BJ (cell line): Measurements from ENCODE around the gene TRIM46. TPM values are rescaled to one million over a fixed set of nuclear protein-coding genes. Genes with fewer than 3 reads are reported as not detected.
"Not testable (repeated sequence)": the region's sequence is repeated elsewhere in the genome, so short reads cannot be mapped to it uniquely, and the experiment has no call there.

Experiments
- CTCF ChIA-PET: fragments of 350-600 bp; formaldehyde crosslinking; extraction: SDS; loops from one replicate; lab custom pipeline; 2021; ENCODE audit warnings: antibody characterized with exemption, inconsistent platforms; lab: Yijun Ruan, JAX
- POLR2A ChIA-PET: fragments of 300-600 bp; sonication (Branson Sonifier 250); formaldehyde crosslinking; extraction: SDS; loops from one replicate; lab custom pipeline; 2021; ENCODE audit warnings: antibody characterized with exemption; lab: Charles Lee
- DNase-seq: peaks from one replicate; pipeline ENCODE4 v3.0.0-alpha.2; 2011; ENCODE audit warnings: low read depth
- H3K27me3 ChIP-seq: 2 replicates; pipeline ENCODE4 v1.6.0; 2011; ENCODE audit warnings: low read length; ENCODE audit not compliant: control insufficient read depth, insufficient read depth
- H3K36me3 ChIP-seq: 2 replicates; pipeline ENCODE4 v1.5.1; 2011; ENCODE audit warnings: low read length; ENCODE audit not compliant: control insufficient read depth, insufficient read depth
- H3K4me3 ChIP-seq: 2 replicates; pipeline ENCODE4 v1.5.1; 2011; ENCODE audit warnings: low read depth, mild to moderate bottlenecking, control low read depth, low read length
- CTCF ChIP-seq: IDR thresholded peaks from 2 replicates; pipeline ENCODE4 v1.5.1; 2011; ENCODE audit warnings: low read depth, mild to moderate bottlenecking, control low read depth, inconsistent platforms, low read length, moderate library complexity; ENCODE audit not compliant: insufficient read depth
- polyA plus RNA-seq: library from polyadenylated mRNA; depleted of rRNA; stranded (reverse); fragments of >200 nt; gene quantifications from 2 replicates; pipeline ENCODE4 v1.2.3, GENCODE V29; 2011

TRIM46 gene
- polyA plus RNA-seq, 1 experiment, result 5.4 TPM

- POLR2A ChIA-PET, result no interaction called here
- Histone ChIP-seq H3K4me3 (no peak overlapping the region), H3K36me3 (no peaks in the 10 kb centered on the region), H3K27me3 (no peaks in the 10 kb centered on the region)
- no peak for DNase-seq
- CTCF ChIA-PET, result interaction anchor here (0.7 to 1.0 kb wide), 3 partner anchors 8 to 73 kb away, joined by 3 read pairs; partner anchors contain the start of gene KRTCAP2
- no peak for TF ChIP-seq CTCF
These were observed 14.7 kb upstream of the TRIM46 start for GRCh38 chr1:155158991-155159390.

- ChIA-PET POLR2A (no interaction called here), CTCF (no interaction called here)
- H3K27me3 ChIP-seq, result no peaks in the 10 kb centered on the region
- no peaks in the 10 kb centered on the region for H3K36me3 ChIP-seq
- H3K4me3 ChIP-seq, result no peak overlapping the region
- no peak for TF ChIP-seq CTCF
- DNase-seq, result no peak
These were observed 13.5 kb upstream of the TRIM46 start for GRCh38 chr1:155160128-155160527.

GRCh38 chr1:155162631-155163030, 11.0 kb upstream of the TRIM46 start:
- H3K27me3 ChIP-seq, DNase-seq, POLR2A ChIA-PET, H3K36me3 ChIP-seq, H3K4me3 ChIP-seq: not testable (repeated sequence)
- CTCF ChIA-PET, result interaction anchor here (1.1 to 11.3 kb wide), 5 partner anchors 10 to 77 kb away, joined by 3 to 259 read pairs (median 8); partner anchors contain the start of gene KRTCAP2

GRCh38 chr1:155163785-155164184, 9.9 kb upstream of the TRIM46 start:
- H3K36me3 ChIP-seq, POLR2A ChIA-PET, H3K27me3 ChIP-seq, H3K4me3 ChIP-seq, DNase-seq: not testable (repeated sequence)
- CTCF ChIA-PET, result interaction anchor here (1.2 to 11.3 kb wide), 4 partner anchors 9 to 78 kb away, joined by 3 to 259 read pairs (median 9); partner anchors contain the start of gene KRTCAP2

- H3K4me3 ChIP-seq, DNase-seq, POLR2A ChIA-PET, H3K27me3 ChIP-seq, H3K36me3 ChIP-seq: not testable (repeated sequence)
- CTCF ChIA-PET, result interaction anchor here (11.3 kb wide), 1 partner anchor 74 kb away, joined by 259 read pairs; no protein-coding TSS in a partner anchor
These were observed 9.0 kb upstream of the TRIM46 start for GRCh38 chr1:155164625-155165024.

GRCh38 chr1:155166051-155166470, 7.6 kb upstream of the TRIM46 start:
- Histone ChIP-seq H3K36me3 (peaks cover 2% of the 10 kb centered on the region; the same call in 1 of the 2 replicates), H3K27me3 (peaks cover 4% of the 10 kb centered on the region; the same call in 1 of the 2 replicates), H3K4me3 (no peak overlapping the region)
- TF ChIP-seq CTCF, result no peak
- ChIA-PET POLR2A (no interaction called here), CTCF (interaction anchor here (0.6 to 11.3 kb wide), 13 partner anchors 10 to 121 kb away, joined by 3 to 259 read pairs (median 5); no protein-coding TSS in a partner anchor)
- DNase-seq, result no peak
